ENCODE results near the gene GGA1. TPM values are rescaled to one million over a fixed set of nuclear protein-coding genes. Genes with fewer than 3 reads are reported as not detected.

Gene GGA1
- total RNA-seq, 2 donors from 2014 or later, result 43.9 to 146 TPM

GRCh38 chr22:37664249-37665101 is 55.8 kb downstream of the GGA1 start:
- 53% methylated on average over 16 of the region's 16 CpGs for WGBS
- no peak overlapping the region for H3K27ac ChIP-seq
- H3K27me3 ChIP-seq (replicated peaks; ENCODE audit: insufficient read depth), result no peaks in the 10 kb centered on the region
- TF ChIP-seq POLR2A (IDR thresholded peaks at IDR 0.05) (no peak), CTCF (IDR thresholded peaks at IDR 0.05) (no peak), POLR2AphosphoS5 (IDR thresholded peaks at IDR 0.05) (no peak)
- intact Hi-C loops (cut with DNase I), result no loop called here
- no peak for DNase-seq (ENCODE audit: low spot score)
- no peaks in the 10 kb centered on the region for H3K9me3 ChIP-seq
- H3K4me1 ChIP-seq (replicated peaks), result peaks cover 3% of the 10 kb centered on the region
- no peak overlapping the region for H3K4me3 ChIP-seq
- H3K36me3 ChIP-seq, result no peaks in the 10 kb centered on the region

- 95% methylated on average over 24 of the region's 24 CpGs for WGBS
- Histone ChIP-seq H3K9me3 (no peaks in the 10 kb centered on the region), H3K4me1 (replicated peaks) (peaks cover 3% of the 10 kb centered on the region), H3K4me3 (no peak overlapping the region), H3K36me3 (no peaks in the 10 kb centered on the region), H3K27me3 (replicated peaks; ENCODE audit: insufficient read depth) (no peaks in the 10 kb centered on the region), H3K27ac (no peak overlapping the region)
- no peak for DNase-seq (ENCODE audit: low spot score)
- TF ChIP-seq POLR2A (IDR thresholded peaks at IDR 0.05) (no peak), POLR2AphosphoS5 (IDR thresholded peaks at IDR 0.05) (no peak), CTCF (IDR thresholded peaks at IDR 0.05) (no peak)
- intact Hi-C loops (cut with DNase I), result no loop called here
Observed at GRCh38 chr22:37665487-37665886, 56.9 kb downstream of the GGA1 start.

- no peak for DNase-seq (ENCODE audit: low spot score)
- Histone ChIP-seq H3K27ac (no peak overlapping the region), H3K9me3 (no peaks in the 10 kb centered on the region), H3K27me3 (replicated peaks; ENCODE audit: insufficient read depth) (no peaks in the 10 kb centered on the region), H3K4me3 (no peak overlapping the region), H3K4me1 (replicated peaks) (peaks cover 6% of the 10 kb centered on the region), H3K36me3 (no peaks in the 10 kb centered on the region)
- WGBS, result 55% methylated on average over 6 of the region's 6 CpGs
- intact Hi-C loops (cut with DNase I), result no loop called here
- TF ChIP-seq CTCF (IDR thresholded peaks at IDR 0.05), result no peak
- TF ChIP-seq POLR2AphosphoS5 (IDR thresholded peaks at IDR 0.05), result no peak
- no peak for TF ChIP-seq POLR2A (IDR thresholded peaks at IDR 0.05)
Observed at GRCh38 chr22:37669586-37669985, 61.0 kb downstream of the GGA1 start.

GRCh38 chr22:37672206-37672919 is 63.7 kb downstream of the GGA1 start:
- Histone ChIP-seq H3K4me3 (no peak overlapping the region), H3K27ac (no peak overlapping the region), H3K4me1 (replicated peaks) (peaks cover 16% of the 10 kb centered on the region), H3K36me3 (no peaks in the 10 kb centered on the region), H3K27me3 (replicated peaks; ENCODE audit: insufficient read depth) (no peaks in the 10 kb centered on the region), H3K9me3 (no peaks in the 10 kb centered on the region)
- TF ChIP-seq CTCF (IDR thresholded peaks at IDR 0.05) (no peak), POLR2A (IDR thresholded peaks at IDR 0.05) (no peak), POLR2AphosphoS5 (IDR thresholded peaks at IDR 0.05) (no peak)
- intact Hi-C loops (cut with DNase I), result no loop called here
- 58% methylated on average over 15 of the region's 15 CpGs for WGBS
- no peak for DNase-seq (ENCODE audit: low spot score)

Measured in prostate gland (tissue), 2 donors.